CD4-positive, alpha-beta memory T cell (primary cell): Measurements from ENCODE around the gene FREM2. TPM values are rescaled to one million over a fixed set of nuclear protein-coding genes. Genes with fewer than 3 reads are reported as not detected.

Source experiments
- CTCF ChIA-PET: fragments of 350-600 bp; sonication (Branson Sonifier 250); formaldehyde crosslinking; loops from one replicate; lab custom pipeline; 2021; ENCODE audit warnings: inconsistent platforms; ENCODE audit not compliant: partially characterized antibody; lab: Charles Lee
- POLR2A ChIA-PET: fragments of 350-600 bp; sonication (Branson Sonifier 250); formaldehyde crosslinking; loops from one replicate; lab custom pipeline; 2021; ENCODE audit not compliant: partially characterized antibody; lab: Charles Lee
- DNase-seq, 5 donors: peaks; one replicate each; pipeline versions ENCODE4 v3.0.0 to v3.0.0-alpha.2; 2020 to 2022; ENCODE audit warnings: mixed read lengths in 1 of 5
- H3K27ac ChIP-seq: one replicate; pipeline ENCODE4 v1.7.0; 2013; ENCODE audit warnings: low read depth, low read length
- H3K27me3 ChIP-seq: 2 replicates; pipeline ENCODE4 v1.7.0; 2013; ENCODE audit warnings: mild to moderate bottlenecking, low read length, moderate library complexity; ENCODE audit not compliant: insufficient read depth
- H3K36me3 ChIP-seq: 2 replicates; pipeline ENCODE4 v1.7.0; 2013; ENCODE audit warnings: mild to moderate bottlenecking, low read length, moderate library complexity; ENCODE audit not compliant: insufficient read depth
- H3K4me1 ChIP-seq: 2 replicates; pipeline ENCODE4 v1.7.0; 2013; ENCODE audit warnings: mild to moderate bottlenecking, low read length, moderate library complexity; ENCODE audit not compliant: insufficient read depth
- H3K4me3 ChIP-seq, 2 donors: one replicate each; pipeline ENCODE4 v1.7.0; 2013; ENCODE audit warnings: low read length in 2 of 2, mild to moderate bottlenecking in 1 of 2
- H3K9me3 ChIP-seq, 2 donors: one replicate each; pipeline ENCODE4 v1.7.0; 2013; ENCODE audit warnings: low read length in 2 of 2, control low read depth in 1 of 2; ENCODE audit not compliant: control insufficient read depth in 1 of 2
- H3K27ac Mint-ChIP-seq, 7 donors: one replicate each; pipeline ENCODE4 v1.8.0; 2020 to 2021; ENCODE audit warnings: mixed read lengths in 7 of 7, mild to moderate bottlenecking in 6 of 7, inconsistent platforms in 3 of 7, moderate library complexity in 3 of 7
- H3K27me3 Mint-ChIP-seq, 2 donors: one replicate each; pipeline ENCODE4 v1.8.0; 2020 to 2021; ENCODE audit warnings: mixed read lengths in 2 of 2
- H3K36me3 Mint-ChIP-seq, 2 donors: one replicate each; pipeline ENCODE4 v1.8.0; 2020 to 2021; ENCODE audit warnings: mixed read lengths in 2 of 2, inconsistent platforms in 1 of 2, mild to moderate bottlenecking in 1 of 2
- H3K4me1 Mint-ChIP-seq, 4 donors: one replicate each; pipeline ENCODE4 v1.8.0; 2020 to 2021; ENCODE audit warnings: mixed read lengths in 4 of 4, mild to moderate bottlenecking in 1 of 4
- H3K4me3 Mint-ChIP-seq, 8 donors: one replicate each; pipeline ENCODE4 v1.8.0; 2020 to 2021; ENCODE audit warnings: mixed read lengths in 8 of 8, mild to moderate bottlenecking in 7 of 8, moderate library complexity in 6 of 8, inconsistent platforms in 3 of 8
- H3K9me3 Mint-ChIP-seq, 8 donors: one replicate each; pipeline ENCODE4 v1.8.0; 2020 to 2021; ENCODE audit warnings: mixed read lengths in 8 of 8, mild to moderate bottlenecking in 5 of 8, inconsistent platforms in 3 of 8, moderate library complexity in 1 of 8
- intact Hi-C: fragments of 100-400 bp; cut with micrococcal nuclease; formaldehyde crosslinking; loops from one replicate; pipeline ENCODE4 v1.15.1; 2023
- polyA plus RNA-seq, 2 donors: library from polyadenylated mRNA; unstranded; fragments of 300-500 nt; fragmentation: Illumina TruSeq; gene quantifications; one replicate each; pipeline ENCODE4 v1.2.3, GENCODE V29; 2021
- total RNA-seq, 2 experiments: library from RNA; stranded (reverse); gene quantifications; one replicate each; pipeline ENCODE4 v1.2.3, GENCODE V29; 2021

FREM2 gene
- total and polyA plus RNA-seq, 4 experiments from 2014 or later = not detected

DNA sequence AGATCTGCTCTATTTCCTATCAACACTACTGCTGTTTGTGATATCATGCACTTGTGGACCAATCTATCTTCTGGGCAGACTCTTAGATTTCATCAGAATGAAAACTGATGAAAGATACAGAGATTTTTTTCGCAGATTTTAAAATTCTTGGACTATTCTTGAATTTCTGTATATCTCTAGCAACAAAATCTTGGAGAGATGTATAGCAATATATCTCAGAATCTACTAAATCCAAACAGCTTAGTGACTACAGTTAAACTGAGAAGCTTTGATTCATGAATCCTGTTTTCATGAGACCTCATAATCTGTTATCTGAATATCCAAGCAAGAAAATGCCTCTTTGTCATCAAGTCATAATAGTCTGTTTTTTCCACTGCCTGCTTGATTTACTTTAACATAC lies 28.0 kb upstream of the FREM2 start:
- peaks cover 0 to 10% of the 10 kb centered on the region in 2 donors for H3K27me3 Mint-ChIP-seq
- H3K9me3 Mint-ChIP-seq = peaks cover 0 to 2% (median 0%) of the 10 kb centered on the region in 8 donors
- Histone ChIP-seq H3K4me1 (no peaks in the 10 kb centered on the region), H3K4me3 (no peak overlapping the region), H3K9me3 (no peaks in the 10 kb centered on the region), H3K36me3 (no peaks in the 10 kb centered on the region), H3K27me3 (no peaks in the 10 kb centered on the region), H3K27ac (no peak overlapping the region)
- ChIA-PET POLR2A (no interaction called here), CTCF (no interaction called here)
- intact Hi-C loops = no loop called here
- H3K36me3 Mint-ChIP-seq = no peaks in the 10 kb centered on the region
- DNase-seq = no peak
- no peak overlapping the region for H3K27ac Mint-ChIP-seq
- H3K4me3 Mint-ChIP-seq = no peak overlapping the region
- no peaks in the 10 kb centered on the region for H3K4me1 Mint-ChIP-seq

DNA sequence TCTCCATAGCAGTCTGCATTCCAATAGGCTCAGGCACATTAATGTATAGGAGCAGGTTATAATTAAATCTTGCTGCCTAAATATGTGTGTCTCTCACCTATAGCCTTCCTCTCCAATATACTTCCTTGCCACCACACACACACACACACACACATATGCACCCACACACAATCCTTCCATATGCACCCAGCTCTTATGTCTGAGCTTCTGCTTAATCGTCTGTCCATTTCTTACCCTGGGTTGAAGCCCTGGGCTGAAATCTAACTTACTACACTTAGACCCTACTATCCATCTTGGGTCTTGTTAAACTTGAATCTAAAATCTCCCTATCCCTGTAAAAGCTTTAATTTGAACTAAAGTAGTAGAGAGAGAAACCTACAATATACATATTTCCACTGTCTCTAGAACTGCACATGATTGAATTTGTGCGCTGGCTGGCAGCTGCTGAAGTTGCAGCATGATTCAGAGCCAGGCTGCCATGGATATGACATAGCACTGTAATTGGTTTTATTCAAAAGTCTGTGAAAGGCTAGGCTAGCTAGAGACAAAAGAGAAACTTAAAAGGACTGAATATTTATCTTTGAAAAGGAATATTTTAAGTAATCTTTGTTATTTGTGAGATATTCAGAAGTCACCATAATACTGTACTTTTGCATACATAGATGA lies 25.7 kb upstream of the FREM2 start:
- H3K27ac Mint-ChIP-seq = no peak overlapping the region
- Histone ChIP-seq H3K4me3 (no peak overlapping the region), H3K27ac (no peak overlapping the region), H3K27me3 (no peaks in the 10 kb centered on the region), H3K9me3 (no peaks in the 10 kb centered on the region), H3K4me1 (no peaks in the 10 kb centered on the region), H3K36me3 (no peaks in the 10 kb centered on the region)
- ChIA-PET POLR2A (no interaction called here), CTCF (no interaction called here)
- H3K27me3 Mint-ChIP-seq = peaks cover 0 to 8% of the 10 kb centered on the region in 2 donors
- no peaks in the 10 kb centered on the region for H3K4me1 Mint-ChIP-seq
- intact Hi-C loops = no loop called here
- no peak for DNase-seq
- H3K36me3 Mint-ChIP-seq = no peaks in the 10 kb centered on the region
- H3K4me3 Mint-ChIP-seq = no peak overlapping the region
- no peaks in the 10 kb centered on the region for H3K9me3 Mint-ChIP-seq

DNA sequence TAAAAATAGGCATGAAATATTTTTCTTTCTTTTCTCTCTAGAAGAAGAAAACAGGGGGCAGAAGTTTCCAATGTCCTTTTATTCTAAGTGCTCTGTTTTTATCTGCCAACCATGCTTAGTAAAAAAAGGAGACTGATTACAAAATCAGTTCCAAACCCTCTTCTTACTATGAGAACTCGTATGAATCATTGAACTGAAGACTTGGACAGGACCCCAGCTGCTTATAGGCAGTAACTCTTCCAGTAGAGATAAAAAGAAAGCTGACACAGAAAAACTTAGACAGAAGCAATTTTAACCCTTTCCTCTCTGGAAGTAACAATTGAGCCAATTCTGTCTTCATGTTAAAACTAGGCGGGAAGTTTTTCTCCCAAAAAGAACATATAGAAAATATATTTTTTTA lies 24.5 kb upstream of the FREM2 start:
- no peak overlapping the region for H3K4me3 ChIP-seq
- Mint-ChIP-seq H3K27me3 (peaks cover 0 to 6% of the 10 kb centered on the region in 2 donors), H3K27ac (no peak overlapping the region), H3K36me3 (no peaks in the 10 kb centered on the region), H3K4me1 (no peaks in the 10 kb centered on the region), H3K4me3 (no peak overlapping the region), H3K9me3 (no peaks in the 10 kb centered on the region)
- no peak for DNase-seq
- H3K36me3 ChIP-seq = no peaks in the 10 kb centered on the region
- no peak overlapping the region for H3K27ac ChIP-seq
- ChIA-PET POLR2A (no interaction called here), CTCF (no interaction called here)
- H3K27me3 ChIP-seq = no peaks in the 10 kb centered on the region
- H3K4me1 ChIP-seq = no peaks in the 10 kb centered on the region
- H3K9me3 ChIP-seq = no peaks in the 10 kb centered on the region
- intact Hi-C loops = no loop called here

DNA sequence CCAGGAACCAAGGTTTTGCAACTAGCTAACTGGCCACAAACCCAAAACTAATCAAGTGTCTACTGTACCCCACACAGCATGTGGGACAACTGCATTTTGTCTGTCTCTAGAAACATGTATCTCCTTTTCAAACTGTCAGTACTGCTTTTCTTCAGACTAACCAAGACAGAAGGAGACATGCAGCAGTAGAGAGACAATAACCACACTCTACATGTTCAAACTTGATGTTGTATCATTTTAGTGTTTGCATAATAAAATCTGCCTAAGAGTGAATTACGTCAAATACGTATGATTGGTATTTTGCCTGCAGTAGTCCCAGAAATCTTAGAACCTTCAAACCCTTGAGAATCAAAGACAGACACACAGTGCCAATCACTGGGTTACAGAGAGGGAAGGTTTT lies 22.0 kb upstream of the FREM2 start:
- Histone ChIP-seq H3K4me3 (no peak overlapping the region), H3K9me3 (no peaks in the 10 kb centered on the region), H3K4me1 (no peaks in the 10 kb centered on the region), H3K36me3 (no peaks in the 10 kb centered on the region), H3K27me3 (no peaks in the 10 kb centered on the region), H3K27ac (no peak overlapping the region)
- intact Hi-C loops = no loop called here
- Mint-ChIP-seq H3K36me3 (no peaks in the 10 kb centered on the region), H3K27ac (no peak overlapping the region), H3K4me3 (no peak overlapping the region), H3K27me3 (peaks cover 0 to 5% of the 10 kb centered on the region in 2 donors), H3K9me3 (peaks cover 0 to 2% (median 0%) of the 10 kb centered on the region in 8 donors), H3K4me1 (no peaks in the 10 kb centered on the region)
- ChIA-PET CTCF (no interaction called here), POLR2A (no interaction called here)
- DNase-seq = no peak

DNA sequence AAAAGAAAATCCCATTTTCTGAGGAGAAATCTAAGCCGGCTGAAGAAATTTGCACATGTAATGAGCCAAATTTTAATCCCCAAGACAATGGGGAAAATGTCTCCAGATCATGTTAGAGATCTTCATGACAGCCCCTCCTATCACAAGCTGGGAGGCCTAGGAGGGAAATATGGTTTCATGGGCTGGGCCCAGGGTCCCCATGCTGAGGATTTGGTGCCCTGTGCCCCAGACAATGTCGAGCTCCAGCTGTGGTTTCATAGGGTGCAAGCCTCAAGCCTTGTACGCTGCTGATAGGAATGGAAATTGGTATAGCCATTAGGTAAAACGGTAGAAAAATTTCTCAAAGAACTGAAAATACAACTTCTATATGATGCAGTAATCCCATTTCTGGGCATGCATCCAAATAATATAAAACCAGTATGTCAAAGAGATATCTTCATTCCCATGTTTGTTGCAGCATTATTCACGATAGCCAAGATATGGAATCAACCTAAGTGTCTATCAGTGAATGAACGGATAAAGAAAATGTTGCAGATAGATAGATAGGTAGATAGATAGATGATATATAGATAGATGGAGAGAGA lies 19.3 kb upstream of the FREM2 start:
- intact Hi-C loops = no loop called here
- no peaks in the 10 kb centered on the region for H3K9me3 ChIP-seq
- no peaks in the 10 kb centered on the region for H3K36me3 Mint-ChIP-seq
- H3K4me1 ChIP-seq = no peaks in the 10 kb centered on the region
- no peaks in the 10 kb centered on the region for H3K36me3 ChIP-seq
- no peaks in the 10 kb centered on the region for H3K4me1 Mint-ChIP-seq
- no peaks in the 10 kb centered on the region for H3K27me3 ChIP-seq
- DNase-seq = no peak
- H3K27ac Mint-ChIP-seq = no peak overlapping the region
- H3K4me3 ChIP-seq = no peak overlapping the region
- H3K27ac ChIP-seq = no peak overlapping the region
- ChIA-PET POLR2A (no interaction called here), CTCF (no interaction called here)
- H3K27me3 Mint-ChIP-seq = peaks cover 0 to 2% of the 10 kb centered on the region in 2 donors
- no peak overlapping the region for H3K4me3 Mint-ChIP-seq
- peaks cover 0 to 2% (median 0%) of the 10 kb centered on the region in 8 donors for H3K9me3 Mint-ChIP-seq

DNA sequence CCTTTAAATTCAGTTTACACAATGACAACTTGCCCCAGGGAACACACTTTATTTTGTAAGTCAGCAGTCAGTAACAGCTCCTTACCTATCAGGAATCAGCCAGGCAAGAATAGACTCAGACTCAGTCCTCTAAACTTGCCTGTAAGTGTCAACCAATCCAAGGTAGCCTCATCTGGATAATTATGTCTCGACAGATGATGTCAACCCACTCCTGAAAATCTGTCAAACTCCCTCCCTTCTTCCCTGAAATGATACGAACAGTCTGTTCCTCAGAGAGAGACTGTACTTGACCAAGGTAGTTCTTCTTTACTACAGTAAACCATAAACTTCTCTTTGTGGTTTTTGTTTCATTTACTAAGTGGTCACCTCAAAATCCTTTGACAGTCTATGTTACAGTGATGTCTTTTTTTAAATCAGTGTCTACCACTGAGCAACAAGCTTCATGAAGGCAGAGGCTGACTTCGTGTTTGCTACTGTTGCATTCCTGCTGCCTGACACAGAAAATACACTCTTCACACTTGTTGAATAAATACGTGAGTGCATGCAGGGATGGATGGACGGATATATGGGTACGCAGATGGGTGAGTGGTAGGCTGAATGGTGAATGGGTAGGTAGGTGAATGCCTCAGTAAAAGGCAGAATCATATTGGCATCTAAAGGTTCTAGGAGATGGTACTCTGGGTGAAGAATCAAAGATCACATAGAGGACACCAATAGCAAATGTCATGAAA lies 17.5 kb upstream of the FREM2 start:
- Histone ChIP-seq H3K9me3 (no peaks in the 10 kb centered on the region), H3K36me3 (no peaks in the 10 kb centered on the region), H3K27me3 (no peaks in the 10 kb centered on the region), H3K4me1 (no peaks in the 10 kb centered on the region), H3K4me3 (no peak overlapping the region), H3K27ac (no peak overlapping the region)
- Mint-ChIP-seq H3K36me3 (no peaks in the 10 kb centered on the region), H3K4me1 (no peaks in the 10 kb centered on the region), H3K4me3 (no peak overlapping the region), H3K9me3 (peaks cover 0 to 2% (median 0%) of the 10 kb centered on the region in 8 donors), H3K27me3 (peaks cover 0 to 2% of the 10 kb centered on the region in 2 donors), H3K27ac (no peak overlapping the region)
- no peak for DNase-seq
- intact Hi-C loops = no loop called here
- ChIA-PET CTCF (no interaction called here), POLR2A (no interaction called here)

DNA sequence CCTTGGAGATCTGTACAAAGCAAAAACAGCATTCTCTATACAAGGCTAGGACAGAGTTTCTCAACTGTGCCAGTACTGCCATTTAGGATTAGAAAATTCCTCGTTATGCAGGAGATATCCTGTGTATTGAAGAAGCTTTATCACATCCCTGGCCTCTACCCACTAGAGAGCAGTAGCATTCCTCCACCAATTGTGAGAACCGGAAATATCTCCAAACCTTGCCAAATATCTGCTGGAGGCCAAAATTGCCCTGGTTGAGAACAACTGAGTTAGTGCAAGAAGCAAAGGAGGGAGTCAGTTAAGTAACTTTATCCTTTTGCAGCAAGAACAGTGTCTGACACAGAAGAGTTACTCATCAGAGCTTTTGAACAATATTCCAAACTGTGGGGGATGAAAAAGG lies 16.2 kb upstream of the FREM2 start:
- Mint-ChIP-seq H3K36me3 (no peaks in the 10 kb centered on the region), H3K27ac (no peak overlapping the region), H3K4me3 (no peak overlapping the region), H3K27me3 (peaks cover 0 to 2% of the 10 kb centered on the region in 2 donors), H3K4me1 (no peaks in the 10 kb centered on the region), H3K9me3 (peaks cover 0 to 2% (median 0%) of the 10 kb centered on the region in 8 donors)
- Histone ChIP-seq H3K27me3 (no peaks in the 10 kb centered on the region), H3K4me3 (no peak overlapping the region), H3K27ac (no peak overlapping the region), H3K9me3 (no peaks in the 10 kb centered on the region), H3K36me3 (no peaks in the 10 kb centered on the region), H3K4me1 (no peaks in the 10 kb centered on the region)
- no peak for DNase-seq
- POLR2A ChIA-PET = no interaction called here
- CTCF ChIA-PET = no interaction called here
- intact Hi-C loops = no loop called here
